Panc1 (cell line): ENCODE data around the gene IZUMO1. TPM values are rescaled to one million over a fixed set of nuclear protein-coding genes. Genes with fewer than 3 reads are reported as not detected.

Experiments used
- ATAC-seq: fragments of 200-7000 bp; cut with Tn5 transposase; 2 replicates; pipeline ENCODE4 v1.9.1; 2020; ENCODE audit warnings: mild to moderate bottlenecking, moderate library complexity
- BruUV-seq: library from RNA; stranded (reverse); fragments of 400-500 nt; replicated peaks from 2 replicates; lab custom pipeline; 2021; lab: Mats Ljungman, UMichigan
- CTCF ChIA-PET: fragments of 300-600 bp; sonication (Branson Sonifier 250); formaldehyde crosslinking; loops from one replicate; lab custom pipeline; 2022; ENCODE audit warnings: antibody characterized with exemption; lab: Charles Lee
- POLR2A ChIA-PET: fragments of 300-600 bp; sonication (Branson Sonifier 250); formaldehyde crosslinking; loops from one replicate; lab custom pipeline; 2022; ENCODE audit warnings: antibody characterized with exemption; lab: Charles Lee
- DNase-seq: peaks from one replicate; pipeline ENCODE4 v3.0.0-alpha.2; 2010; ENCODE audit warnings: low read depth, low spot score
- H3K27ac ChIP-seq: 2 replicates; pipeline ENCODE4 v1.5.1; 2011; ENCODE audit warnings: mild to moderate bottlenecking, low read length, inconsistent platforms
- H3K27me3 ChIP-seq: fragments of 200-500 bp; sonication (Bioruptor generic); 2 replicates; pipeline ENCODE4 v1.6.0; 2014; ENCODE audit warnings: low read length, inconsistent platforms; ENCODE audit not compliant: control insufficient read depth, insufficient read depth
- H3K36me3 ChIP-seq: fragments of 200-500 bp; sonication (Bioruptor generic); 2 replicates; pipeline ENCODE4 v1.5.1; 2014; ENCODE audit warnings: inconsistent platforms, mild to moderate bottlenecking, low read length, moderate library complexity; ENCODE audit not compliant: control insufficient read depth, insufficient read depth
- H3K4me1 ChIP-seq: 2 replicates; pipeline ENCODE4 v1.5.1; 2011; ENCODE audit warnings: inconsistent platforms, mild to moderate bottlenecking, low read length, moderate library complexity; ENCODE audit not compliant: control insufficient read depth, insufficient read depth
- H3K4me3 ChIP-seq, 2 experiments: 2 replicates each; pipeline ENCODE4 v1.5.1; 2011 to 2012; ENCODE audit warnings: low read depth in 2 of 2, low read length in 2 of 2, mild to moderate bottlenecking in 2 of 2, inconsistent platforms in 1 of 2, moderate library complexity in 1 of 2
- H3K9me3 ChIP-seq: fragments of 200-500 bp; sonication (Bioruptor generic); 2 replicates; pipeline ENCODE4 v1.5.1; 2014; ENCODE audit warnings: low read depth, mild to moderate bottlenecking, inconsistent platforms, low read length, moderate library complexity; ENCODE audit not compliant: control insufficient read depth, insufficient read depth
- CTCF ChIP-seq: fragments of 450-650 bp; IDR thresholded peaks from 2 replicates; pipeline ENCODE4 v1.5.1; 2017; ENCODE audit warnings: mild to moderate bottlenecking
- POLR2AphosphoS5 ChIP-seq: IDR thresholded peaks from 2 replicates; pipeline ENCODE4 v1.6.1; 2012; ENCODE audit warnings: mild to moderate bottlenecking, low read depth, low read length, moderate library complexity
- REST ChIP-seq, 2 experiments: IDR thresholded peaks; 2 replicates each; pipeline ENCODE4 v1.6.1; 2011 to 2012; ENCODE audit warnings: low read depth in 2 of 2, control low read depth in 1 of 2, low read length in 1 of 2, mild to moderate bottlenecking in 1 of 2, moderate library complexity in 1 of 2; ENCODE audit not compliant: insufficient read depth in 1 of 2
- SIN3A ChIP-seq: IDR thresholded peaks from 2 replicates; pipeline ENCODE4 v1.6.1; 2012; ENCODE audit warnings: low read depth, mild to moderate bottlenecking, low read length, moderate library complexity, borderline replicate concordance; ENCODE audit not compliant: insufficient read depth
- TCF7L2 ChIP-seq: IDR thresholded peaks from 2 replicates; pipeline ENCODE4 v1.6.1; 2011; ENCODE audit warnings: mild to moderate bottlenecking, low read depth, low read length, inconsistent platforms
- in situ Hi-C: cut with HindIII; loops from 2 replicates; pipeline ENCODE4 v1.10.0; 2016; ENCODE audit warnings: low sequenced_read_pairs, low pct_unique_long_range_greater_than_20kb
- intact Hi-C: fragments of 100-400 bp; cut with micrococcal nuclease; formaldehyde crosslinking; loops from one replicate; pipeline ENCODE4 v1.10.0; 2022; ENCODE audit not compliant: unreplicated experiment
- total RNA-seq: library from RNA; stranded (reverse); gene quantifications from one replicate; pipeline ENCODE4 v1.2.1, GENCODE V29; 2021; ENCODE audit not compliant: unreplicated experiment

The IZUMO1 gene
- total RNA-seq, 1 experiment from 2014 or later: not detected

- ChIA-PET POLR2A (interaction anchor here (0.7 kb wide), 1 partner anchor 90 kb away, joined by 6 read pairs; no protein-coding TSS in a partner anchor), CTCF (no interaction called here)
- Histone ChIP-seq H3K4me3 (no peak overlapping the region), H3K27ac (no peak overlapping the region), H3K27me3 (no peaks in the 10 kb centered on the region), H3K36me3 (no peaks in the 10 kb centered on the region), H3K4me1 (no peaks in the 10 kb centered on the region), H3K9me3 (no peaks in the 10 kb centered on the region)
- no TSS peak for BruUV-seq
- in situ Hi-C loops: no loop called here
- intact Hi-C loops: no loop called here
- TF ChIP-seq TCF7L2 (no peak), POLR2AphosphoS5 (no peak), CTCF (no peak), REST (IDR thresholded peaks at IDR 0.05; ENCODE audit: insufficient read depth in 1 of 2, low read depth in 2 of 2, low read length in 1 of 2) (no peak), SIN3A (no peak)
- no peak for ATAC-seq
- no peak for DNase-seq
Observed at GRCh38 chr19:48734625-48735024, 12.1 kb downstream of the IZUMO1 start.

- ATAC-seq (no peak), DNase-seq (no peak)
- BruUV-seq: no TSS peak
- H3K27ac ChIP-seq: no peak overlapping the region
- CTCF ChIA-PET: no interaction called here
- H3K27me3 ChIP-seq: no peaks in the 10 kb centered on the region
- TF ChIP-seq CTCF (no peak), TCF7L2 (no peak), REST (IDR thresholded peaks at IDR 0.05; ENCODE audit: insufficient read depth in 1 of 2, low read depth in 2 of 2, low read length in 1 of 2) (no peak), SIN3A (no peak), POLR2AphosphoS5 (no peak)
- H3K9me3 ChIP-seq: no peaks in the 10 kb centered on the region
- intact Hi-C loops: no loop called here
- H3K36me3 ChIP-seq: no peaks in the 10 kb centered on the region
- in situ Hi-C loops: no loop called here
- POLR2A ChIA-PET: no interaction called here
- H3K4me3 ChIP-seq: no peak overlapping the region
- no peaks in the 10 kb centered on the region for H3K4me1 ChIP-seq
Observed at GRCh38 chr19:48731452-48731851, 15.3 kb downstream of the IZUMO1 start.
